ENCODE measurements around the gene TMEM69.
"Not testable (repeated sequence)": the region's sequence is repeated elsewhere in the genome, so short reads cannot be mapped to it uniquely, and the experiment has no call there.

Gene TMEM69

DNA sequence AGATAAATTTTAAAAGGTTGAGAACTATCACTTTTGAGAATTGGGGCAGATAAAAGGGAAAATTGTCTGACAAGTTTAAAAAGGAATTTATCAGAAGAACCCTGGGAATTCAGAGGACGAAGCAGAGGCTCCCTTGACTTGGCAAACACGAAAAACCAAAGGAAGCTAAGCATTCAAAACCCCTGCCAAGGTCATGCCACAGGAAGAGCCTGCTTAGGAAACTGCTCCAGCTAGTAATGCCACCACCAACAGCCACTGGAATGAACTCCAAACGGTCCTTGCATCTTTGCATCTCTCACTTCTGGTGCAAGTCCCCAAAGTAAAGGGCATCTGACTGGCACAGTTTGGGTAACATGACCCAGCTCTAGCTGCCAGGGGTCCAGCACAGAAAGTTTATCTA lies 8.9 kb upstream of the TMEM69 start:
- no peak for DNase-seq

DNA sequence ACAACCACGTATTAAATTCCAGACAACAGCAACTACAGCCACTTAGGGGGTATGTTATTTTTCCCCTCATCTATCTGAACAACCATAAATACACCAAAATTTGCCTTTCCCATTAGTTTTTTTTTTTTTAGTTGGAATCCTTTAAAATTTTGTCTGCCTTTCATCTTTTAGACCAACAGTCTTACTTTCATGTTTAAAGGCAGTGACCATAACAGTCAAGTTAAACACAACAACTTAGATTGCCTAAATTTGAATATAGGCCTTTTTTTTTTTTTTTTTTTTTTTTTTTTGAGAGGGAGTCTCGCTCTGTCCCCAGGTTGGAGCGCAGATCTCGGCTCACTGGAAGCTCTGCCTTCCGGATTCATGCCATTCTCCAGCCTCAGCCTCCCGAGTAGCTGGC lies 5.0 kb upstream of the TMEM69 start:
- DNase-seq: no peak

DNA sequence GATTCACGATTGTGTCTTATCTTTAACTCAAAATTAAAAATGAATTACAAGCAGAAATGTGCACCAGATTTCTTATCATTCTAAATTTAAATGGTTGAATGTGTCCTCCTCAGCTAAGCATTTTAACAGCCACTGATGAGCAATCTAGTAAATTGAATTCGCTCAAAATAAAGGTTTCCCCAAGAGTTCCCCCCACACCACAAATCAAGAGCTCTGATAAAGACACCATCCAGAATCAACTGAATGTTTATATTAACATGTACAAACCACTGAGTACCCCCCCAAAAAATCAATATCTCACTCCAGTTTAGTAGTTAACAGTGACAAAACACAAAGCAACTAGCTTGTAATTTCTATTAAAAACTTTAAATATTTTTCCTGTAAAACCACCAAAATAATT lies 3.6 kb upstream of the TMEM69 start:
- DNase-seq: no peak

DNA sequence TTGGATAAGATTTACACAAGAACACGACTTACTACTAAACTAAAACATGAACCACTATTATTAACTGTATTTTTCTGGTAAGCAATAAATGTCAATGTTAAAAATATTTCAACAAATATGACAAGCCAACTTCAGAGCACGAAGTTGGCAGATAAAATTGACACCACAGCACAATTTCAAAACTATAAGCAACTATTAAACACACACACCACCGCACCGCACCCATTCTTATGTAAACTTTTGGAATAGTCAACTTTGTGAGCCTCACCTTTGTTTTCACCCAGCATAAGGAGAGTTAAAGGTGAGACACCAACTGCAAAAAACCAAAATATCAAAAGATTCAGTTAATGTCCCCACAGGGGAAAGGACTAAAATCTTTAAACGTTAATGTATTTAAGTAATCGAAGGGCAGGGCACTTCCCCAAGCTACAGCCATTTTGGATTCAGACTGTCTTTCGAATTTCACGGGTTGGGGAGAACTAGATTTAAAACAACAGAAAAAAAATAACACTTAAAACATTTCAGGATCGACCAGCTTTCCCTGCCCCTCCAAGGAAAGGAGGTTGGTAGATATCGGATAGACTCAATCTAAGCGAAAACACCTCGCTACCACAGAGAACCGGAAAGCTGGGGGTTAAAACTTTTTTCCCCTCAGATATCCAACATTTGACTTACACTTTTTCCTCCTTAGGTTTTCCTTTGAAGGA lies 2.5 kb upstream of the TMEM69 start:
- no peak for DNase-seq

GRCh38 chr1:45686015-45686287 lies 2.0 kb upstream of the TMEM69 start:
- peak; percentile 71 for DNase-seq

DNA sequence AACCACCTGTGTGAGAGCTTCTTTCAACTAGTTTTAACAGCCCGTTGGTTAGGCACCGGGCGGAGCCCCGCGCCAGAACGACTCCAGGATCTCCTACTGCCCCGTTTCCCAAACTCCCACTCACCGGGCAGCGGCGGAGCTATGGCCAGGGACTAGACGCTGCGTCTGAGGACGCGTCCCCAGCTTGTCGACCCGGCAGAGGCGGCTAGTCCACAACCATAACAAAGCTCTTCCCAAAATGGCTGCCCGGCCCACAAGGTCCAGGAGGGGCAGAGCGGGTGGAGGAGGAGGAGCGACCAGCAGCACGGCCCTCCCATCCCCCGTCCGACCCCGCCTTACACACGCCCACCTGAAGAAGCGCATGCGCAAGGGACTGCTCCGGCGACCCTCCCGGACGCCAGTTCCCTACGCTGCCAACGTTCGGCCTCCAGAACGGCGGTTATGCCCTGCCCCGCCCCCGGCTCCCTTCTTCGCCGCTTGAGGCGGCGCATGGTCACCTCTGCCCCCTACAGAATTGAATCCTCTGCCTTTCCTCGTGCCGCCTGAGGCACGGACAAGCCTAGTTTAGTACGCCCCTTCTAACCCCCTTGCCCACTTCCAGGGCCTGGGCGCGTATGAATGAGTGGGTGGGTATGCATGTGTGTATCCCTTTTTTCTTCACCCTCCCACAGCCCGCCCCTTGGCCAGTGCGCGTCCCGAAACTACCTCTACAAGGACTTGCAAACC lies 1.5 kb upstream of the TMEM69 start, which contains the start of gene GPBP1L1:
Gene GPBP1L1, minus strand, starts transcription at position 246 of the 726 bp plus-strand sequence. CDS start 27,446 bp downstream, outside the sequence.
- DNase-seq: peak; percentile 98

- peak; percentile 97 for DNase-seq
Observed at GRCh38 chr1:45687014-45687753, 797 bp upstream of the TMEM69 start.

DNA sequence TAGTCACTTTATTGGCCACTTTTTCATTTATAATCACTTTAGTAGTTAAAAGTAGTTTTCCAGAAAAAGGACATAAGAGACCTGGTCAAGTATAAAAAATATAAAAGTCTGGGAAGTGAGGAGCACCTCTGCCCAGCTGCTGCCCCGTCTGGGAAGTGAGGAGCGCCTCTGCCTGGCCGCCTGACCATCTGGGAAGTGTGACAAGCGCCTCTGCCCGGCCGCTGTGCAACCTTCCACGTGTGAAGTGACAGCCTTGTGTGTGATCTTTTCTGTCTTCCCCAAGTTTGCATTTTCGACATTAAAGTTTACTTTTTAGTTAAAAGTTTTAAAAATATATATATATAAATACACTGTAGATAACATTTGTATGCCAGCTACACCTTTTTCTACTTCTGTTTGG lies 5.8 kb downstream of the TMEM69 start:
- not testable (repeated sequence) for DNase-seq

- DNase-seq: no peak
Observed at GRCh38 chr1:45694823-45695222, 6.8 kb downstream of the TMEM69 start.

GRCh38 chr1:45704637-45705036 lies 16.7 kb downstream of the TMEM69 start:
- DNase-seq: no peak

DNA sequence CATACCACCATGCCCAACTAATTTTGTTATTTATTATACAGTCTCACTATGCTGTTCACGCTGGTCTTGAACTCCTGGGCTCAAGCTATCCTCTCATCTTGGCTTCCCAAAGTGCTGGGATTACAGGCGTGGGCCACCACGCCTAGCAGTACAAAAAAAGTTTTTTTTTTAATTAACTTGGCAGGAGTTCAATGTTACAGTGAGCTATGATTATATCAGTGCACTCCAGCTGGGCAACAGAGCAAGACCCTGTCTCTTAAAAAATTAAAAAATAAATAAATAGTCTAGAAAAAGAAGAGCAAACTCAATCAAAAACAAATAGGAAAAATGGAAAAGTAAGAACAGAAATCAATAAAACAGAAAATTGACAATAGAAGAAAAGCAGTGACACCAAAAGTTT lies 25.7 kb downstream of the TMEM69 start:
- DNase-seq: no peak

DNA sequence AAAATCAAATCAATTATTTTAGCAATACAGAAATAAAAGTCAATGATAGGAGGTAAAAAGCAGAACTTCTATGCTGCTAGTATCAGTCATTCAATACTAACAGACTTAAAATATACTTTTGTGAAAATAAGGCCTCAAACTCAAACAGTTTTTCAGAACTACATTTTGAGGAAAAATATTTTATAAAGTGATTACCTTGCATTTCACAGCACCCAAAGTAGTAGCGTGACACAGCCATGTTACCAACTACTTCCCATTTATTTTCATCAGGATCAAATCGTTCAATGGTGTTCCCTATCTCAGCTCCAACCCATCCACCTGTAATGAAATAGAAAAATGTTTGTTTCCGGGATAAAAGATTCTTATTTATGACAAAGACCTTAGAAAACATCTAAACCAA lies 28.7 kb downstream of the TMEM69 start:
- no peak for DNase-seq

- not testable (repeated sequence) for DNase-seq
Observed at GRCh38 chr1:45717386-45717785, 29.4 kb downstream of the TMEM69 start.

- no peak for DNase-seq
Observed at GRCh38 chr1:45718289-45718688, 30.3 kb downstream of the TMEM69 start.

GRCh38 chr1:45721207-45721606 lies 33.2 kb downstream of the TMEM69 start:
- DNase-seq: no peak

- no peak for DNase-seq
Observed at GRCh38 chr1:45722809-45723208, 34.8 kb downstream of the TMEM69 start.

DNA sequence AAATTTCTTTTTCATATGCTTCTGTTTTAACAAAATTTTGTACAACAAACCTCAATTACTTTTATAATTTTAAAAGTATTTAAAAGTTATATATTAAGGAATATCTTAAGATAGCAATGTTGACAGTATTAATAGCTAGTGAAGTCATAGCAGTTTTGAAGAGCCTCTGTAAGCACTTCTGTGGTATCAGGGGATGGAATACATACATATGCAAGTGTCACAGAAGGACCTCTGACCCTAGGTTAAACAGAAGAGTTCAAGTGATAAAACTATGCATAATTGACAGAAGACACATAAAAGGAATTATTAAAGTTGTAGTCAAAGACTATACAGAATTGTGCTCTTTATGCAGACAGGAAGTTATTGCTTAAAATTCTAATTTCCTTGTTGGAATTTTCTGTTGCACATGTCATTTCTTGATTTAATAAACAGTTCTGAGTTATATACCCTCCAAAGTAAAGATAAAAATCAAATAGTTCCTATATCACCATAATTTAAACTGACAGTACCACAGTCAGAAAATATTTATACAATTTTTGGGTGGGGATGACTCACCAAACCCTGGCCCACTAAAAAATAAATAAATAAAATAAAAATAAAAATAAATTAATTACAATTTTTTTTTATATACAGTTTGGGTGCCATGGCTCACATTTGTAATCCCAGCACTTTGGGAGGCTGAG lies 35.4 kb downstream of the TMEM69 start:
- no peak for DNase-seq

- DNase-seq: not testable (repeated sequence)
Observed at GRCh38 chr1:45726007-45726406, 38.0 kb downstream of the TMEM69 start.

DNA sequence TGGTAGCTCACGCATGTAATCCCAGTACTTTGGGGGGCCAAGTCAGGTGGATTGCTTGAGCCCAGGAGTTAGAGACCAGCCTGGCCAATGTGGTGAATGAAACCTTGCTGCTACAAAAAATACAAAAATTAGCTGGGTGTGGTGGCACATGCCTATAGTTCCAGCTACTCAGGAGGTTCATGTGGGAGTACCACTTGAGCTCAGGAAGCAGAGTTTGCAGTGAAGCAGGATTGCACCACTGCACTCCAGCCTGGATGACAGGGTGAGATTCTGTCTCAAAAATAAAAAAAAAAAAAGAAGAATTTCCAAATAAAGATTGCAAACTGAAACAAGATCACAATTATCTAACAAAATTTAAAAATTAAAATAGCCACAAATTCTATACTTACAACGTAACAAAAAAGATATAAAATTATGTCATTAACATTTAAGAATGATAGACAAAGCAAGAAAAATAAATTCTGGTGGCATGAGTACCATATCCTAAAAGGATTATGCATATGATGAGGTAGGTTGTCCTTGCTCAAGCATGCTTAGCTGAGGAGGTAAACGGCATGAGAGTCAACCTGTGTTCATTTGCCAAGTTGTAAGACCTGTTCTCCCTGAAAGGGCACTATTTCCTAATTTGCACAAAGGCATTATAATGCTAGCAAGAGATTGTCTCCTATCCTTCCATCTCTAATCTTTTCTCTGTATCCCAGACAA lies 42.2 kb downstream of the TMEM69 start:
- no peak for DNase-seq

- no peak for DNase-seq
Observed at GRCh38 chr1:45730780-45731319, 42.9 kb downstream of the TMEM69 start.

GRCh38 chr1:45739137-45739536 lies 51.2 kb downstream of the TMEM69 start:
- DNase-seq: no peak

DNA sequence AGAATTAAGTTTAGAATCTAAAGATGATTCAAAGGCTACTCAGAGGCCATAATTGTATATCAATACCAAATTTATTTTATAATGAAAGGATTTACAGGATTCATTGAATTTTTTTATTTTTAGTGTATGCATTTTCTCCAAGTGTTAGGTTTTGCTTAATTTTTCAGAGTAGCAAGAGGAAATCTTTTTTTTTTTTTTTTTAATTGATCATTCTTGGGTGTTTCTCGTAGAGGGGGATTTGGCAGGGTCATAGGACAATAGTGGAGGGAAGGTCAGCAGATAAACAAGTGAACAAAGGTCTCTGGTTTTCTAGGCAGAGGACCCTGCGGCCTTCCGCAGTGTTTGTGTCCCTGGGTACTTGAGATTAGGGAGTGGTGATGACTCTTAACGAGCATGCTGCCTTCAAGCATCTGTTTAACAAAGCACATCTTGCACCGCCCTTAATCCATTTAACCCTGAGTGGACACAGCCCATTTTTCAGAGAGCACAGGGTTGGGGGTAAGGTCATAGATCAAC lies 51.7 kb downstream of the TMEM69 start:
- not testable (repeated sequence) for DNase-seq

All from activated naive CD4-positive, alpha-beta T cell treated with Interleukin-2 at 50 U/mL for 16 hours (primary cell).